Right lobe of liver (tissue), 4 donors: ENCODE measurements around the gene FBXL2.

ENCODE experiments used
- CTCF ChIP-seq, 4 donors: fragments of 200-600 bp in 3 of 4; fragments of 450-650 bp in 1 of 4; IDR thresholded peaks; one replicate each; pipeline versions ENCODE4 v1.5.1 to v1.8.0; 2016 to 2022; ENCODE audit warnings: antibody characterized with exemption in 4 of 4, mild to moderate bottlenecking in 2 of 4
- POLR2A ChIP-seq: fragments of 450-650 bp; IDR thresholded peaks from one replicate; pipeline ENCODE4 v1.6.1; 2017; ENCODE audit warnings: antibody characterized with exemption, mild to moderate bottlenecking
- donor health status: DM: no; HTN: no; CAD: no.
- donor health status: DM: no; HTN: no; CAD: no.
- donor health status: DM: no; HTN: yes; CAD: no.

GRCh38 chr3:33363113-33363800 is 86.0 kb downstream of the FBXL2 start:
- TF ChIP-seq CTCF (IDR thresholded peaks at IDR 0.05) (no peak), POLR2A (no peak)
